Measurements from ENCODE around the gene RELCH.

RELCH gene

GRCh38 chr18:62324181-62324828, 137.2 kb downstream of the RELCH start:
- H3K4me3 ChIP-seq (ENCODE audit: low read depth, low read length) = no peak overlapping the region
- DNase-seq (ENCODE audit: low read depth) = no peak
- TF ChIP-seq CTCF (conservative IDR thresholded peaks at IDR 0.05; ENCODE audit: low read depth, low read length) = no peak

GRCh38 chr18:62324917-62325805, 138.1 kb downstream of the RELCH start, which contains the start of gene TNFRSF11A:
TNFRSF11A (plus strand) TSS chr18:62325310; CDS start chr18:62325353, 43 bp downstream.
- peak; percentile 4 for TF ChIP-seq CTCF (conservative IDR thresholded peaks at IDR 0.05; ENCODE audit: low read depth, low read length)
- DNase-seq (ENCODE audit: low read depth) = no peak
- peak within 1 kb of the TSS; percentile 37 for H3K4me3 ChIP-seq (ENCODE audit: low read depth, low read length)

- no peak for TF ChIP-seq CTCF (conservative IDR thresholded peaks at IDR 0.05; ENCODE audit: low read depth, low read length)
- H3K4me3 ChIP-seq (ENCODE audit: low read depth, low read length) = peak overlapping the region; percentile 37
- DNase-seq (ENCODE audit: low read depth) = peak; percentile 20
Measured at GRCh38 chr18:62325806-62326645, 139.0 kb downstream of the RELCH start.

GRCh38 chr18:62326646-62327348, 139.7 kb downstream of the RELCH start:
- no peak for DNase-seq (ENCODE audit: low read depth)
- no peak for TF ChIP-seq CTCF (conservative IDR thresholded peaks at IDR 0.05; ENCODE audit: low read depth, low read length)
- no peak overlapping the region for H3K4me3 ChIP-seq (ENCODE audit: low read depth, low read length)

- DNase-seq (ENCODE audit: low read depth) = no peak
- no peak for TF ChIP-seq CTCF (conservative IDR thresholded peaks at IDR 0.05; ENCODE audit: low read depth, low read length)
- no peak overlapping the region for H3K4me3 ChIP-seq (ENCODE audit: low read depth, low read length)
Measured at GRCh38 chr18:62327977-62328376, 140.9 kb downstream of the RELCH start.
